Heart left ventricle (tissue), 16 donors: Measurements from ENCODE around the gene SAMD4B. TPM values are rescaled to one million over a fixed set of nuclear protein-coding genes. Genes with fewer than 3 reads are reported as not detected.

Source experiments
- ATAC-seq, 4 donors: fragments of 200-7000 bp; cut with Tn5 transposase; one replicate each; pipeline ENCODE4 v1.9.1; 2020 to 2022; ENCODE audit warnings: moderate library complexity in 4 of 4, mild to moderate bottlenecking in 3 of 4, moderate number of reproducible peaks in 1 of 4
- DNase-seq, 5 donors: peaks; one replicate each; pipeline ENCODE4 v3.0.0-alpha.2; 2020
- H3K27ac ChIP-seq, 12 donors: fragments of 200-600 bp; sonication (generic) in 4 of 12; one replicate each; pipeline versions ENCODE4 v1.5.0 to v1.8.0; 2016 to 2022; ENCODE audit warnings: mild to moderate bottlenecking in 2 of 12
- H3K27me3 ChIP-seq, 9 donors: fragments of 200-600 bp; sonication (generic) in 2 of 9; one replicate each; pipeline versions ENCODE4 v1.5.1 to v1.8.0; 2016 to 2022; ENCODE audit warnings: mild to moderate bottlenecking in 3 of 9
- H3K36me3 ChIP-seq, 9 donors: fragments of 200-600 bp; sonication (generic) in 2 of 9; one replicate each; pipeline versions ENCODE4 v1.5.0 to v1.8.0; 2018 to 2022; ENCODE audit warnings: mild to moderate bottlenecking in 2 of 9
- H3K4me1 ChIP-seq, 12 donors: fragments of 200-600 bp; sonication (generic) in 4 of 12; one replicate each; pipeline versions ENCODE4 v1.5.0 to v1.8.0; 2016 to 2022; ENCODE audit warnings: mild to moderate bottlenecking in 3 of 12
- H3K4me3 ChIP-seq, 12 donors: fragments of 200-600 bp; sonication (generic) in 4 of 12; one replicate each; pipeline versions ENCODE4 v1.5.0 to v1.8.0; 2017 to 2022; ENCODE audit warnings: mild to moderate bottlenecking in 9 of 12, moderate library complexity in 4 of 12
- H3K9me3 ChIP-seq, 12 donors: fragments of 200-600 bp; sonication (generic) in 4 of 12; one replicate each; pipeline versions ENCODE4 v1.5.0 to v1.8.0; 2016 to 2022; ENCODE audit warnings: mild to moderate bottlenecking in 1 of 12
- POLR2A ChIP-seq, 2 donors: fragments of 450-650 bp; IDR thresholded peaks; one replicate each; pipeline ENCODE4 v1.6.1; 2017; ENCODE audit warnings: antibody characterized with exemption in 2 of 2, mild to moderate bottlenecking in 2 of 2, moderate library complexity in 2 of 2
- WGBS, 4 donors: extraction: QIAGEN DNeasy Blood & Tissue Kit in 2 of 4; methylation state at CpG; one replicate each; pipeline versions ENCODE4 v1.1.5 to v1.1.7; 2013 to 2018; 5-methylcytosine and 5-hydroxymethylcytosine counted together
- intact Hi-C, 10 donors: fragments of 100-400 bp; cut with DNase I; formaldehyde crosslinking; loops; one replicate each; pipeline versions ENCODE4 v1.11.1 to v1.14.2; 2022
- polyA plus RNA-seq, 2 donors: library from polyadenylated mRNA; stranded (reverse); fragments of 200-250 nt; gene quantifications; one replicate each; pipeline ENCODE4 v1.2.3, GENCODE V29; 2013
- total RNA-seq, 9 donors: library from RNA; depleted of rRNA in 2 of 9; stranded (reverse); fragments of >200 nt in 2 of 9; fragmentation: NEBNext Ultra II Directional in 3 of 9; extraction: Animal tissue kit (Norgen Biotek cat#: 25700) in 3 of 9; gene quantifications; one replicate each; pipeline versions ENCODE4 v1.1.0 to v1.2.4, GENCODE V29; 2016 to 2023
- TF ChIP-seq, protein P1 (sequence below), 12 donors: fragments of 200-600 bp; sonication (generic) in 4 of 12; IDR thresholded peaks; one replicate each; pipeline versions ENCODE4 v1.5.0 to v1.8.0; 2018 to 2022; ENCODE audit warnings: antibody characterized with exemption in 12 of 12, mild to moderate bottlenecking in 5 of 12
- donor health status: ischemic (EF 13 %, LVEDD 7.1; RV severe dilation, severe dysfunction).
- donor health status: healthy with polysubstance abuse.
- donor health status: DM: no; HTN: yes; CAD: no.
- donor health status: DM: no; HTN: no; CAD: no.
- donor health status: ischemic (EF 25% LVEDD 6.9; RV normal size, moderate dysfunction).
- donor health status: ischemic (EF 25% LVEDD 5.7; RV mildly dilated, moderate dysfunction).
- donor health status: healthy.
- donor health status: DM: yes; HTN: yes; CAD: no.
- donor health status: ischemic (EF 35%, LVEDD 5.7; RV mildly dilated, moderate dysfunction).
- donor health status: nonischemic (EF 11% LVEDD 7.7; RV severe dilation, severe dysfunction).
- donor health status: DM: yes; HTN: yes; CAD: no.
- donor health status: PGD.
- donor health status: ischemic (EF 29% LVEDD 5.4; RV normal size, mild dysfunction).
- donor health status: nonischemic (EF 23%, LVEDD 6.1; RV moderate dilation, normal function).

Gene SAMD4B
- total and polyA plus RNA-seq, 11 donors = 34.9 to 101 (median 54.4) TPM

DNA sequence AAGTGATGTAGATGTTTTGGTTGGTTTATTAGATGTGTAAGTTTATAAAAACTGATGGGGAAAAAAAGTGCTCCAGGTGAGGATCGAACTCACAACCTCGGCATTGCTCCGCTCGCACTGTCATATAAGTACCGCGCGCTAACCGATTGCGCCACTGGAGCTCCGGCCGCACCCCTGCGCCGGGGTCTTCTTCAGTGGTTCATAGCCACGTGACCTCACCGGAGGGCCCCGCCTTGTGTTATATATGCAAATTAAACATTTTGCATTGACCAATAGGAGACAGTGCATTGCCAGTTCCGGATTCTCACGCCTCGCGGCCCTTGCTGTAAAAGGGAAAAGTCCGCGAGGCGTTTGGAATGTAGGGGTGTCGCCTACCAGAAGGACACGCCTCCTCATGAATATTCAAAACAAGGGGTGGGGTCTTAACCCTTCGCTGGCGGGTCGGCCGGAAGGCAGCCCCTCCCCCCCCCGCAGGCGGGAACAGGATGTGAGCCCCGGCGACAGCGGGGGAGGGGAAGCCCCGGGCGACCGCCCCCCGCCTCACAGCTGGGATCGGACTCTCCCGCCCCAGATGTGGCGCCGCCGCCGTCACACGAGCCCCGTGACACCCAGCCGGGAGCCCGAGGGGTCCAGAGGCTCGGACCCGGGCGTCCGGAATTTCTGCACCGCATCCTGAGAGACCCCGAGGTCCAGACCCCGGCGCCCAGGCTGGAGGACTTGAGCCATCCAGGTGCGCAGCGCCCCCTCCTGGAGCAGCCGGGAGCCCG is 70.1 kb downstream of the SAMD4B start, which contains the start of gene PLEKHG2:
Gene PLEKHG2, plus strand, starts transcription at position 570 of the 767 bp plus-strand sequence. CDS start 1,418 bp downstream, outside the sequence.
- H3K36me3 ChIP-seq = peaks cover 3 to 32% (median 25%) of the 10 kb centered on the region in 9 donors
- ATAC-seq (peak; percentile 65 to 72 (median 71)), DNase-seq (peak; percentile 97 to 98 (median 97))
- peak within 1 kb of the TSS; percentile 94 to 100 (median 99) for H3K27ac ChIP-seq
- intact Hi-C loops = loop anchor here in 8 of 10 donors (1.0 to 10.0 kb wide), 12 partner anchors 15 to 290 kb away; partner anchors contain the start of genes PAK4 (in 2 of the 8), RPS16 (in 2 of the 8), SAMD4B (in 2 of the 8) and EID2B (in 1 of the 8)
- no peaks in the 10 kb centered on the region for H3K9me3 ChIP-seq
- H3K27me3 ChIP-seq = peaks cover 0 to 5% (median 0%) of the 10 kb centered on the region in 9 donors
- H3K4me1 ChIP-seq = peaks cover 7 to 65% (median 37%) of the 10 kb centered on the region in 12 donors
- peak within 1 kb of the TSS; percentile 61 to 100 (median 85) for H3K4me3 ChIP-seq
- WGBS, 4 donors = 0 to 1% (median 0%) methylated on average over 30 to 60 of the region's 60 CpGs
- TF ChIP-seq, protein P1, sequence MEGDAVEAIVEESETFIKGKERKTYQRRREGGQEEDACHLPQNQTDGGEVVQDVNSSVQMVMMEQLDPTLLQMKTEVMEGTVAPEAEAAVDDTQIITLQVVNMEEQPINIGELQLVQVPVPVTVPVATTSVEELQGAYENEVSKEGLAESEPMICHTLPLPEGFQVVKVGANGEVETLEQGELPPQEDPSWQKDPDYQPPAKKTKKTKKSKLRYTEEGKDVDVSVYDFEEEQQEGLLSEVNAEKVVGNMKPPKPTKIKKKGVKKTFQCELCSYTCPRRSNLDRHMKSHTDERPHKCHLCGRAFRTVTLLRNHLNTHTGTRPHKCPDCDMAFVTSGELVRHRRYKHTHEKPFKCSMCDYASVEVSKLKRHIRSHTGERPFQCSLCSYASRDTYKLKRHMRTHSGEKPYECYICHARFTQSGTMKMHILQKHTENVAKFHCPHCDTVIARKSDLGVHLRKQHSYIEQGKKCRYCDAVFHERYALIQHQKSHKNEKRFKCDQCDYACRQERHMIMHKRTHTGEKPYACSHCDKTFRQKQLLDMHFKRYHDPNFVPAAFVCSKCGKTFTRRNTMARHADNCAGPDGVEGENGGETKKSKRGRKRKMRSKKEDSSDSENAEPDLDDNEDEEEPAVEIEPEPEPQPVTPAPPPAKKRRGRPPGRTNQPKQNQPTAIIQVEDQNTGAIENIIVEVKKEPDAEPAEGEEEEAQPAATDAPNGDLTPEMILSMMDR (IDR thresholded peaks at IDR 0.05) = peak; percentile 75 to 98 (median 89)
- TF ChIP-seq POLR2A (IDR thresholded peaks at IDR 0.05) = peak in 1 of 2 donors; percentile 80

DNA sequence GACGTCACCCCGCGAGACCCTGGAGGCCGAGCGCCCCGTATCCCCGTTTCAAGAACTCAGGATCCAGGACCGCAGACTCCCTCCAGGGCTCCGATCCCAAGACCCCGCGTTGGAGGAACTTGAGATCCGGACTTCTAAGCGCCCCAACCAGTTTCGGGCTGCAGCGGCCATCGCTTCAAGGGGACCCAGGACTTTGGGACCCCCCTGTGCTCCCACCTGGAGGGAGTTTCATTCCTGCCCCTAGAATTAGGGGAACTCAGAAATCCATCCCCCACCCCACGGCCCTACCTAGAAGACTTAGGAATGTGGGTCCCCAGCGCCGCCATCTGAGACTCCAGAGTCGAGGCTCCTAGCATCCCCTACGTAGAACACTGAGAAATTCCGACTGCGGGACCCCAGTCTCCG is 70.6 kb downstream of the SAMD4B start:
- no peak for DNase-seq
- TF ChIP-seq, protein P1 (IDR thresholded peaks at IDR 0.05) = peak in 4 of 12 donors; percentile 2 to 35 (median 20)
- no peak for TF ChIP-seq POLR2A (IDR thresholded peaks at IDR 0.05)
- WGBS, 4 donors = 0% methylated on average over 20 to 24 of the region's 24 CpGs
- Histone ChIP-seq H3K4me3 (peak overlapping the region; percentile 61 to 100 (median 85)), H3K4me1 (peaks cover 7 to 67% (median 37%) of the 10 kb centered on the region in 12 donors), H3K27ac (peak overlapping the region; percentile 74 to 100 (median 99)), H3K27me3 (peaks cover 0 to 5% (median 0%) of the 10 kb centered on the region in 9 donors), H3K9me3 (no peaks in the 10 kb centered on the region), H3K36me3 (peaks cover 3 to 33% (median 27%) of the 10 kb centered on the region in 9 donors)
- no peak for ATAC-seq
- intact Hi-C loops = loop anchor here in 8 of 10 donors (1.0 to 10.0 kb wide), 12 partner anchors 16 to 291 kb away; partner anchors contain the start of genes PAK4 (in 2 of the 8), RPS16 (in 2 of the 8), SAMD4B (in 2 of the 8) and EID2B (in 1 of the 8)

DNA sequence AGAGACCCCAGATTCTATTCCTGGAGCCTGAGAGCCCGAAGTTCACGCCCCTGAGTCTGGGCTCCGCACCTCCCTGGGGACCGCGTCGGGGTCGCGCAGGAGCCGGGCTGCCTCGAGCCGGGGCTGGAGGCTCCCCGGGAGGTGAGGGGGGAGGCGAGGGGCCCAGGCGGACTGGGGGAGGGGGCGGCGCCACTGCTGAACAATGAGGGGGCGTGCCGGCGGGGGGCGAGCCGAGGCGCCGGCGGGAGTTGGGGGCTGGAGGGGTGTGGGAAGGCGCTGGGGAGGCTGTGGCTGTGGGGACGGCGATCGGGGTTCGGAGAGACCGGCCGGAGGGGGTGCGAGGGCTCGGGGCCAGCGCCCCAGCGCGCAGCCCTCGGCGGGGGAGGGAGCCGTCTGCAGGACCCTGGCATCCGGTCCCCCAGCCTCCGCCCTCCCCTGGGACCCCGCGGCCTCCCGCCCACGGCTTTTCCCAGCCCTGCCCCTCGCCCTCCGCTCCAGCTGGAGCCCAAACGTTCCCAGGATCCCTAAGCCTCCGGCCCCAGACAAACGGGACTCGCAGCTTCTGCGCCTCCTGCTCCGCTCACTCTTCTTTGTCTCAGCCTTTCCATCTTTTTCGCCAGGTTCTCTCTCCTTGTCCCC is 71.2 kb downstream of the SAMD4B start:
- peaks cover 0 to 5% (median 0%) of the 10 kb centered on the region in 9 donors for H3K27me3 ChIP-seq
- WGBS, 4 donors = 1 to 8% (median 2%) methylated on average over 14 to 54 of the region's 54 CpGs
- peak overlapping the region; percentile 74 to 100 (median 99) for H3K27ac ChIP-seq
- ATAC-seq (peak in 2 of 4 donors; percentile 5), DNase-seq (peak; percentile 84 to 91 (median 88))
- no peaks in the 10 kb centered on the region for H3K9me3 ChIP-seq
- TF ChIP-seq POLR2A (IDR thresholded peaks at IDR 0.05) = no peak
- TF ChIP-seq, protein P1 (IDR thresholded peaks at IDR 0.05) = no peak
- peak overlapping the region; percentile 61 to 100 (median 85) for H3K4me3 ChIP-seq
- intact Hi-C loops = loop anchor here in 7 of 10 donors (2.0 to 10.0 kb wide), 8 partner anchors 17 to 291 kb away; partner anchors contain the start of genes PAK4 (in 2 of the 7), EID2B (in 1 of the 7), RPS16 (in 1 of the 7) and SAMD4B (in 1 of the 7)
- H3K4me1 ChIP-seq = peaks cover 7 to 63% (median 35%) of the 10 kb centered on the region in 12 donors
- H3K36me3 ChIP-seq = peaks cover 0 to 33% (median 27%) of the 10 kb centered on the region in 9 donors
